ENCODE data around the gene RGS10. TPM values are rescaled to one million over a fixed set of nuclear protein-coding genes. Genes with fewer than 3 reads are reported as not detected.

The RGS10 gene
- polyA plus RNA-seq, 3 donors, result 57.1 to 87.2 (median 75.8) TPM

GRCh38 chr10:119453313-119453712 lies 89.2 kb downstream of the RGS10 start:
- H3K79me2 ChIP-seq (ENCODE audit: insufficient read depth, low read length), result no peaks in the 10 kb centered on the region
- Mint-ChIP-seq H3K4me3 (no peak overlapping the region), H3K4me1 (no peaks in the 10 kb centered on the region), H3K9me3 (no peaks in the 10 kb centered on the region), H3K27ac (no peak overlapping the region), H3K36me3 (peaks cover 19 to 37% of the 10 kb centered on the region in 2 donors), H3K27me3 (ENCODE audit: low read depth in 3 of 3) (peaks cover 0 to 4% (median 0%) of the 10 kb centered on the region in 3 donors)
- intact Hi-C loops (cut with micrococcal nuclease), result no loop called here
- H3K9me3 ChIP-seq (replicated peaks in 1 of 2; ENCODE audit: control insufficient read depth in 1 of 2, insufficient read depth in 1 of 2, low read length in 2 of 2), result no peaks in the 10 kb centered on the region
- no peaks in the 10 kb centered on the region for H4K20me1 ChIP-seq (ENCODE audit: insufficient read depth, low read length)
- WGBS (ENCODE audit: insufficient coverage), result 95% methylated on average over 10 of the region's 11 CpGs
- H3K9ac ChIP-seq (ENCODE audit: insufficient read depth, low read length, poor library complexity, severe bottlenecking), result no peak overlapping the region
- no peak overlapping the region for H3K4me2 ChIP-seq (replicated peaks; ENCODE audit: extremely low read depth, low read length, poor library complexity, severe bottlenecking)
- no peak overlapping the region for H3K4me3 ChIP-seq (replicated peaks in 1 of 3; ENCODE audit: low read depth in 2 of 3, low read length in 3 of 3)
- H3K27ac ChIP-seq (ENCODE audit: low read depth in 1 of 2, low read length in 2 of 2), result no peak overlapping the region
- H3K36me3 ChIP-seq (replicated peaks in 1 of 2; ENCODE audit: control insufficient read depth in 1 of 2, insufficient read depth in 2 of 2, low read length in 2 of 2), result peaks cover 9 to 10% of the 10 kb centered on the region in 2 donors
- no peak for DNase-seq
- TF ChIP-seq, protein P1, sequence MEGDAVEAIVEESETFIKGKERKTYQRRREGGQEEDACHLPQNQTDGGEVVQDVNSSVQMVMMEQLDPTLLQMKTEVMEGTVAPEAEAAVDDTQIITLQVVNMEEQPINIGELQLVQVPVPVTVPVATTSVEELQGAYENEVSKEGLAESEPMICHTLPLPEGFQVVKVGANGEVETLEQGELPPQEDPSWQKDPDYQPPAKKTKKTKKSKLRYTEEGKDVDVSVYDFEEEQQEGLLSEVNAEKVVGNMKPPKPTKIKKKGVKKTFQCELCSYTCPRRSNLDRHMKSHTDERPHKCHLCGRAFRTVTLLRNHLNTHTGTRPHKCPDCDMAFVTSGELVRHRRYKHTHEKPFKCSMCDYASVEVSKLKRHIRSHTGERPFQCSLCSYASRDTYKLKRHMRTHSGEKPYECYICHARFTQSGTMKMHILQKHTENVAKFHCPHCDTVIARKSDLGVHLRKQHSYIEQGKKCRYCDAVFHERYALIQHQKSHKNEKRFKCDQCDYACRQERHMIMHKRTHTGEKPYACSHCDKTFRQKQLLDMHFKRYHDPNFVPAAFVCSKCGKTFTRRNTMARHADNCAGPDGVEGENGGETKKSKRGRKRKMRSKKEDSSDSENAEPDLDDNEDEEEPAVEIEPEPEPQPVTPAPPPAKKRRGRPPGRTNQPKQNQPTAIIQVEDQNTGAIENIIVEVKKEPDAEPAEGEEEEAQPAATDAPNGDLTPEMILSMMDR (IDR thresholded peaks at IDR 0.05), result no peak
- no peaks in the 10 kb centered on the region for H3K4me1 ChIP-seq (ENCODE audit: control insufficient read depth in 1 of 2, insufficient read depth in 2 of 2, low read length in 2 of 2)
- no peak overlapping the region for H2AFZ ChIP-seq (ENCODE audit: insufficient read depth, low read depth, low read length, poor library complexity, severe bottlenecking)
- no peaks in the 10 kb centered on the region for H3K27me3 ChIP-seq (ENCODE audit: control insufficient read depth in 2 of 2, insufficient read depth in 2 of 2, low read length in 2 of 2)

- Histone ChIP-seq H3K4me3 (replicated peaks in 1 of 3; ENCODE audit: low read depth in 2 of 3, low read length in 3 of 3) (no peak overlapping the region), H3K9me3 (replicated peaks in 1 of 2; ENCODE audit: control insufficient read depth in 1 of 2, insufficient read depth in 1 of 2, low read length in 2 of 2) (no peaks in the 10 kb centered on the region), H3K79me2 (ENCODE audit: insufficient read depth, low read length) (no peaks in the 10 kb centered on the region), H3K4me1 (ENCODE audit: control insufficient read depth in 1 of 2, insufficient read depth in 2 of 2, low read length in 2 of 2) (no peaks in the 10 kb centered on the region), H3K27me3 (ENCODE audit: control insufficient read depth in 2 of 2, insufficient read depth in 2 of 2, low read length in 2 of 2) (no peaks in the 10 kb centered on the region), H3K9ac (ENCODE audit: insufficient read depth, low read length, poor library complexity, severe bottlenecking) (no peak overlapping the region), H2AFZ (ENCODE audit: insufficient read depth, low read depth, low read length, poor library complexity, severe bottlenecking) (no peak overlapping the region), H3K36me3 (replicated peaks in 1 of 2; ENCODE audit: control insufficient read depth in 1 of 2, insufficient read depth in 2 of 2, low read length in 2 of 2) (peaks cover 13 to 18% of the 10 kb centered on the region in 2 donors), H4K20me1 (ENCODE audit: insufficient read depth, low read length) (no peaks in the 10 kb centered on the region), H3K4me2 (replicated peaks; ENCODE audit: extremely low read depth, low read length, poor library complexity, severe bottlenecking) (no peak overlapping the region), H3K27ac (ENCODE audit: low read depth in 1 of 2, low read length in 2 of 2) (no peak overlapping the region)
- H3K9me3 Mint-ChIP-seq, result no peaks in the 10 kb centered on the region
- H3K27ac Mint-ChIP-seq, result peak overlapping the region in 1 of 7 donors; percentile 36
- H3K36me3 Mint-ChIP-seq, result peaks cover 24 to 43% of the 10 kb centered on the region in 2 donors
- no peaks in the 10 kb centered on the region for H3K4me1 Mint-ChIP-seq
- 97% methylated on average over 14 of the region's 14 CpGs for WGBS (ENCODE audit: insufficient coverage)
- peaks cover 0 to 4% (median 0%) of the 10 kb centered on the region in 3 donors for H3K27me3 Mint-ChIP-seq (ENCODE audit: low read depth in 3 of 3)
- no peak for DNase-seq
- intact Hi-C loops (cut with micrococcal nuclease), result no loop called here
- TF ChIP-seq, protein P1 (IDR thresholded peaks at IDR 0.05), result no peak
- H3K4me3 Mint-ChIP-seq, result no peak overlapping the region
Observed at GRCh38 chr10:119452396-119452795, 90.1 kb downstream of the RGS10 start.
